Common myeloid progenitor, CD34-positive (primary cell): ENCODE results near the gene AUTS2.

ENCODE experiments used
- CTCF ChIA-PET: fragments of 350-600 bp; sonication (Branson Sonifier 250); formaldehyde crosslinking; loops from one replicate; lab custom pipeline; 2021; ENCODE audit warnings: antibody characterized with exemption; lab: Charles Lee
- POLR2A ChIA-PET: fragments of 350-600 bp; sonication (Branson Sonifier 250); formaldehyde crosslinking; loops from one replicate; lab custom pipeline; 2021; ENCODE audit warnings: antibody characterized with exemption; lab: Charles Lee
- DNase-seq, 3 donors: peaks; one replicate each; pipeline versions ENCODE4 v3.0.0 to v3.0.0-alpha.2; 2013
- H3K27ac ChIP-seq, 2 experiments: 1 replicate in 1 of 2; 2 replicates in 1 of 2; pipeline ENCODE4 v1.7.0; 2013; ENCODE audit warnings: inconsistent platforms in 2 of 2, low read length in 2 of 2, mild to moderate bottlenecking in 2 of 2, low read depth in 1 of 2, moderate library complexity in 1 of 2; ENCODE audit not compliant: severe bottlenecking in 2 of 2, insufficient read depth in 1 of 2, poor library complexity in 1 of 2
- H3K27me3 ChIP-seq, 5 experiments: replicated peaks in 2 of 5; 1 replicate in 3 of 5; 2 replicates in 2 of 5; pipeline versions ENCODE4 v1.6.1 to v1.7.0; 2013; ENCODE audit warnings: low read length in 4 of 5, mild to moderate bottlenecking in 2 of 5, moderate library complexity in 2 of 5, inconsistent platforms in 1 of 5; ENCODE audit not compliant: insufficient read depth in 5 of 5, control insufficient read depth in 4 of 5
- H3K36me3 ChIP-seq, 4 experiments: 1 replicate in 2 of 4; 2 replicates in 2 of 4; pipeline versions ENCODE4 v1.6.1 to v1.7.0; 2013; ENCODE audit warnings: low read length in 3 of 4, control low read depth in 1 of 4, mild to moderate bottlenecking in 1 of 4; ENCODE audit not compliant: control insufficient read depth in 4 of 4, insufficient read depth in 4 of 4
- H3K4me1 ChIP-seq, 4 experiments: 1 replicate in 3 of 4; 2 replicates in 1 of 4; pipeline versions ENCODE4 v1.6.1 to v1.7.1; 2013; ENCODE audit warnings: low read length in 3 of 4, mild to moderate bottlenecking in 3 of 4, control low read depth in 1 of 4, inconsistent platforms in 1 of 4, moderate library complexity in 1 of 4; ENCODE audit not compliant: control insufficient read depth in 4 of 4, insufficient read depth in 4 of 4; ENCODE audit errors: control extremely low read depth in 1 of 4
- H3K4me3 ChIP-seq, 7 experiments: 1 replicate in 4 of 7; 2 replicates in 3 of 7; pipeline versions ENCODE4 v1.5.1 to v1.7.0; 2013; ENCODE audit warnings: mild to moderate bottlenecking in 7 of 7, low read length in 6 of 7, moderate library complexity in 6 of 7, inconsistent platforms in 2 of 7, low read depth in 2 of 7, control low read depth in 1 of 7; ENCODE audit not compliant: insufficient read depth in 4 of 7, control insufficient read depth in 1 of 7; ENCODE audit errors: extremely low read depth in 1 of 7
- H3K9me3 ChIP-seq, 5 experiments: 1 replicate in 4 of 5; 2 replicates in 1 of 5; pipeline versions ENCODE4 v1.6.1 to v1.7.1; 2013; ENCODE audit warnings: low read length in 4 of 5, mild to moderate bottlenecking in 2 of 5, inconsistent platforms in 1 of 5, low read depth in 1 of 5, moderate library complexity in 1 of 5; ENCODE audit not compliant: control insufficient read depth in 4 of 5, insufficient read depth in 2 of 5; ENCODE audit errors: control extremely low read depth in 1 of 5
- WGBS: methylation state at CpG from one replicate; pipeline ENCODE4 v1.1.5; 2013; ENCODE audit not compliant: insufficient coverage; 5-methylcytosine and 5-hydroxymethylcytosine counted together

Gene AUTS2

GRCh38 chr7:69840248-69840647, 242.0 kb downstream of the AUTS2 start:
- ChIA-PET POLR2A (no interaction called here), CTCF (interaction anchor here (2.1 kb wide), 1 partner anchor 10 kb away, joined by 6 read pairs; no protein-coding TSS in a partner anchor)
- no peak overlapping the region for H3K4me3 ChIP-seq
- H3K9me3 ChIP-seq: no peaks in the 10 kb centered on the region
- 100% methylated on average over 3 of the region's 3 CpGs for WGBS
- DNase-seq: no peak
- H3K36me3 ChIP-seq: no peaks in the 10 kb centered on the region
- H3K4me1 ChIP-seq: peaks cover 0 to 10% (median 4%) of the 10 kb centered on the region in 4 experiments
- no peaks in the 10 kb centered on the region for H3K27me3 ChIP-seq
- no peak overlapping the region for H3K27ac ChIP-seq

GRCh38 chr7:69843653-69844052, 245.4 kb downstream of the AUTS2 start:
- H3K27ac ChIP-seq: no peak overlapping the region
- CTCF ChIA-PET: no interaction called here
- POLR2A ChIA-PET: no interaction called here
- no peaks in the 10 kb centered on the region for H3K27me3 ChIP-seq
- H3K4me1 ChIP-seq: peaks cover 2 to 18% (median 10%) of the 10 kb centered on the region in 4 experiments
- H3K9me3 ChIP-seq: no peaks in the 10 kb centered on the region
- H3K36me3 ChIP-seq: no peaks in the 10 kb centered on the region
- no peak for DNase-seq
- WGBS: no CpG with 5 or more reads among the region's 2 CpGs
- H3K4me3 ChIP-seq: no peak overlapping the region

GRCh38 chr7:69844264-69844868, 246.1 kb downstream of the AUTS2 start:
- H3K4me3 ChIP-seq: no peak overlapping the region
- no peak overlapping the region for H3K27ac ChIP-seq
- WGBS: 75% methylated on average over 2 of the region's 4 CpGs
- ChIA-PET POLR2A (no interaction called here), CTCF (no interaction called here)
- H3K27me3 ChIP-seq: no peaks in the 10 kb centered on the region
- peaks cover 2 to 18% (median 10%) of the 10 kb centered on the region in 4 experiments for H3K4me1 ChIP-seq
- H3K36me3 ChIP-seq: no peaks in the 10 kb centered on the region
- no peaks in the 10 kb centered on the region for H3K9me3 ChIP-seq
- peak in 1 of 3 donors; percentile 42 for DNase-seq

GRCh38 chr7:69845721-69846495, 247.6 kb downstream of the AUTS2 start:
- Histone ChIP-seq H3K36me3 (no peaks in the 10 kb centered on the region), H3K27me3 (no peaks in the 10 kb centered on the region), H3K4me3 (no peak overlapping the region), H3K27ac (no peak overlapping the region), H3K9me3 (no peaks in the 10 kb centered on the region), H3K4me1 (peaks cover 2 to 15% (median 8%) of the 10 kb centered on the region in 4 experiments)
- POLR2A ChIA-PET: no interaction called here
- CTCF ChIA-PET: no interaction called here
- WGBS: 55% methylated on average over 2 of the region's 3 CpGs
- peak in 2 of 3 donors; percentile 38 to 61 for DNase-seq

- Histone ChIP-seq H3K9me3 (no peaks in the 10 kb centered on the region), H3K36me3 (no peaks in the 10 kb centered on the region), H3K4me3 (no peak overlapping the region), H3K27me3 (no peaks in the 10 kb centered on the region), H3K27ac (no peak overlapping the region), H3K4me1 (peaks cover 2 to 13% (median 6%) of the 10 kb centered on the region in 4 experiments)
- no peak for DNase-seq
- CTCF ChIA-PET: interaction anchor here (2.6 kb wide), 1 partner anchor 10 kb away, joined by 5 read pairs; no protein-coding TSS in a partner anchor
- POLR2A ChIA-PET: no interaction called here
- WGBS: 96% methylated on average over 5 of the region's 6 CpGs
Observed at GRCh38 chr7:69847921-69848612, 249.8 kb downstream of the AUTS2 start.

GRCh38 chr7:69849268-69849667, 251.0 kb downstream of the AUTS2 start:
- Histone ChIP-seq H3K27me3 (no peaks in the 10 kb centered on the region), H3K4me3 (no peak overlapping the region), H3K27ac (no peak overlapping the region), H3K36me3 (no peaks in the 10 kb centered on the region), H3K4me1 (peaks cover 0 to 13% (median 6%) of the 10 kb centered on the region in 4 experiments), H3K9me3 (no peaks in the 10 kb centered on the region)
- POLR2A ChIA-PET: no interaction called here
- WGBS: 67% methylated on average over 1 of the region's 2 CpGs
- CTCF ChIA-PET: interaction anchor here (2.6 kb wide), 1 partner anchor 11 kb away, joined by 5 read pairs; no protein-coding TSS in a partner anchor
- no peak for DNase-seq
